ENCODE measurements around the gene TUBA4B.
A peak's percentile ranks its signal among the peaks of the same experiment; 100 is the strongest.

Gene TUBA4B

DNA sequence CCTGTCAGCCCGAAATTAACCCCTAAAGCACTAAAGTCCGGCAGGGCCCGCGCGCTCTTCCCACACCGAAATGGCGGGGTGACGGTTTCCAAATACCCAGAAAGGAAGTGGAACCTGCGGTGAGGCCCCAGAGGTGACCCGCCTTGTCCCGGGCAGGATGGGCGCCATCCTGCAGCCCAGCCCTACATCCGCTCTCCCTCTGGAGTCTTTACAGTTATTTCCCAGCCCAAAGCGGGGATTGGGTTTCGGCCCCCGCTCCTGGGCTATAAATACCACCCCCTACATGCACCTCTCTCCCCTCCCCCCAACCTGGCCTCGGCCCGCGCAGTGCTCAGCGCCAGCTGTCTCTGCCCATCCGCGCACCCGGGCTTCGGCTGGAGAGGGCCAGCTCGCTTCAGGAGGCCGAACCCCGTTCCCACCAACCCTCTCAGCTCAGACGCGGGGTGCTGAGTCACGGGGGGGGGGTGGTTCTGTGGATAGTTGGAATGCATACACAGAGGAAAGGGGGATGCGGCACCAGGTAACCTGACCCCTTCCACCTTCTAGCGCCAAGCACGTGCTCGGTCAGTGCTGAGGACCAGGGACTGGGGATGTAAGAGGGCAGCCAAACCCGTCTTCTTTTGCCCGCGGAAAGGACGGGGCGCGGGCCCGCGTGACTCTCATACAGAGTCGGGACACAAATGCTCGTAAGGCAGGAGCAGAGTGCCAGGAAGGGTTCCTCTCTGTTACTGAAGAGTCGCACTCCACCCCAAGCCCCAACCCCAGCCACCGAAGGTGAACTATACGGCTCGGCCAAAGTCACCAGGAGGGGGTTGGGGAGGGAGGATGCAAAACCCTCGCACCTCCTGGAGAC is at the start of gene TUBA4B:
TUBA4B (plus strand) TSS at position 344 of the 853 bp plus-strand sequence; CDS start at position 509, 165 bp downstream.
- DNase-seq (ENCODE audit: insufficient read length, low spot score), result no peak

DNA sequence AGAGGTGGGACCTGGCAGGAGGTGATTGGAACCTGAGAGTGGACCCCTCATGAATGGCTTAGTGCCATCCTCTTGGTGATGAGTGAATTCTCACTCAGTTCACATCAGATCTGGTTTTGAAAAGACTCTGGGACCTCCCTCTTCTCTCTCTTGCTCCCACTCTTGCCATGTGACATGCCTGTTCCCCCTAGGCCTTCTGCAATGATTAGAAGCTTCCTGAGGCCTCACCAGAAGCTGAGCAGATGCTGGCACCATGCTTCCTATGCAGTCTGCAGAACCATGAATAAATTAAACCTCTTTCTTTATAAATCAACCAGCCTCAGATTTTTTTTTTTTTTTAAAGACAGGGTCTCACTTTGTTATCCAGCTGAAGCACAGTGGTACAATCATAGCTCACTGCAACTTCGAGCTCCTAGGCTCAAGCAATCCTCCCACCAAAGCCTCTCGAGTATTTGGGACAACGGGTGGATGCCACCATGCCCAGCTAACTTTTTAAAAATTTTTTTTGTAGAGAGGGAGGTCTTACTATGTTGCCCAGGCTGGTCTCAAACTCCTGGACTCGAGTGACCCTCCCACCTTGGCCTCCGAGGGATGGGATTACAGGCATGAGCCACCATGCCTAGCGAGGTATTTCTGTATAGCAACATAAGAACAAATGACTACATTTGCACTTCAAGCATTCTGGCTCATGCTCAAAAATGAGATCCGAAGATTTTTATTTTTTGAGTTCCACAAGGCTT is 48.4 kb upstream of the TUBA4B start:
- no peak for FAIRE-seq
- DNase-seq (ENCODE audit: insufficient read length, low spot score), result no peak

More for the DNA sequence above, at the start of gene TUBA4B:
- no peak for FAIRE-seq

DNA sequence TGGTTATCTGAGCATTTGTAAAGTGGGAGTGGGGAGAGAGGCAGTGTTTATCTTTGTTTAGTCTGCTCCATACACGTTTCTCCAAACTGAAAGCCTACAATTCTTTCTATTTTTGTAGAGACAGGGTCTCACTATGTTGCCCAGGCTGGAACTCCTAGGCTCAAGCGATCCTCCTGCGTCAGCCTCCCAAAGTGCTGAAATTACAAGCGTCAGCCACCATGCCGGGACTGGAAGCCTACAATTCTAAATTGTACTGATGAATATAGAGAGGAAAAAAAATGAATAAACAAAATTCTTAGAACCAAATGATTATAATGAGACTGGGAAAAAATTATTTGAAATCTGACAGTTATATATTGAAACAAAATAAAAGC is 47.9 kb upstream of the TUBA4B start:
- FAIRE-seq (no peak), DNase-seq (ENCODE audit: insufficient read length, low spot score) (no peak)

DNA sequence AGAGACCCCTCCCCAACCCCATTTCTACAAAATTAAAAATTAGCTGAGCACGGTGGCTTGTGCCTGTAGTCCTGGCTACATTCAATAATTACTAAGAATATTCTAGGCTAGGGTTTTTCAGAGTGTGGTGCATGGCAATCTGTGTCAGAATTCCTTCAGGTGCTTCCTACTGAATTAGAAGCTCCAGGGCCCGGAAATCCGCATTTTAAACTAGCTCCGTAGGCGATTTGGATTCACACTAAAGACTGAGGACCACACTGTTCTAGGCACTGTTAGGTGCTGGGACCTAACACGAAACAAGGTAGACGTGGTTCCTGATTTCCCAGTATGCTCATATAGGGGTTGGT is 47.1 kb upstream of the TUBA4B start:
- FAIRE-seq, result no peak

DNA sequence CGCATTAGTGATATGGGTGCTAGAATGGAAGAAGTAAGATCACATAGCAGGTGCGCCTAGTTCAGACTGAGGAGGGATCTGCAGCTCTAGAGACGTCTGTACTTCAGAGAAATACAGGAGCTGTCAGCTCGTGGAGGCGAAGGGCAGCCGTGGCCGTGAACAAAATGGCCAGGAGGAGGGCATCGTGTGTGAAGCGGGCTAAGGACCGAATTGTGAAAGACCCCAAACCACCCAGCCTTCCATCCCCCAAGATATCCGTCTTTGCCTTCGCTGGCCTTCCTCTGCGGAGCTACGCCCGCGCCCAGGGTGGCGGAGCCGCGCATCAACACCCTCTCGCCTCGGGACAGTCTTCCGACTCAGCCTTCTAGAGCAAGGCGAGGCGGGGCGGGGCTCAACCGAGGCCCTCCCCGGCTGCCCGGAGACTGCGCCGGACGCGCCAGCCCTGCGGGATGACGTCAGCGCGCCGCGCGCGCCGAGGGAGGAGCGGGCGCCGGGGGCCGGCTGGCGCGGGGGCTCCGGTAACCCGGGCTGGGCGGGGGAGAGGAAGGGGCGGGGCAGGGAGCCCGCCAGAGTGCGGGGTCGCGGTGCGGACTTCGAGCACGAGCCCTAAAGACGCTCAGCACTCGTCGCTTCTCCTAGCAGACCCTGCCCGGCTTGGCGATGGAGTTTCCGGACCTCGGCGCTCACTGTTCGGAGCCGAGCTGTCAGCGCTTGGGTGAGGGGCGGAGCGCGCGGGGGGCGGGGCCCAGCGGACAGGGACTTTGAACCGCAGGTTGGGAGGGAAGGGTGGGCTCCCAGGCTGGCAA is 46.5 kb upstream of the TUBA4B start, which contains the start of gene ZFAND2B:
ZFAND2B (plus strand) TSS at position 455 of the 806 bp plus-strand sequence; CDS start at position 661, 206 bp downstream.
- FAIRE-seq (peak; percentile 69), DNase-seq (ENCODE audit: insufficient read length, low spot score) (peak; percentile 96)

More for the DNA sequence above, 47.1 kb upstream of the TUBA4B start:
- no peak for DNase-seq (ENCODE audit: insufficient read length, low spot score)

DNA sequence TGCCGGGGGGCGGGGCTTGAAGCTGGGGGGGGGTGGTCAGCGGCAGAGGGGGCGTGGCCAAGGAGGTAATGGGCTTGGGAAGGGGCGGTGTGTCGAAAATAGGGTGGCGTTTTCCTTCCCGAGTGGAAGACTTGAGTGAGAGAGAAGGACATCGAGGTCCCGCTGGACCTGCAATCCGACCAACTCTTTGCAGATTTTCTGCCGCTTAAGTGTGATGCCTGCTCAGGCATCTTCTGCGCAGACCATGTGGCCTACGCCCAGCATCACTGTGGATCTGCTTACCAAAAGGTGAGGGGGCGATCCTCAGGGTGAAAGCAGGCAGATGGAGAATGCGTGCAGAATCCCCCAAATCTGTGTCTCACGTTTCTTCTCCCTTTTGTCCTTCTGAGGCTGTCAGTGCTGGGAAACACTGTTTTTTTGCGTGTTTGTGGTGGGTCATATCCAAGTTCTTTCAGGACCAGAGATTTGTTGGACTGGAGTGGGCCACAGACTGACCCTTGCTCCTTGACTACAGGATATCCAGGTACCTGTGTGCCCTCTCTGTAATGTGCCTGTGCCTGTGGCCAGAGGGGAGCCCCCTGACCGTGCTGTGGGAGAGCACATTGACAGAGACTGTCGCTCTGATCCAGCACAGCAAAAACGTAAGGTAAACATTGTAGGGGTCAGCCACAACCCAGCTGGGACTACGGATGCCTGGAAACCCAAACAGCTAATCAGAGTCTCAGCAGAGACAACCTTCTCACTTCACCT is 45.7 kb upstream of the TUBA4B start:
- FAIRE-seq, result no peak
- no peak for DNase-seq (ENCODE audit: insufficient read length, low spot score)

DNA sequence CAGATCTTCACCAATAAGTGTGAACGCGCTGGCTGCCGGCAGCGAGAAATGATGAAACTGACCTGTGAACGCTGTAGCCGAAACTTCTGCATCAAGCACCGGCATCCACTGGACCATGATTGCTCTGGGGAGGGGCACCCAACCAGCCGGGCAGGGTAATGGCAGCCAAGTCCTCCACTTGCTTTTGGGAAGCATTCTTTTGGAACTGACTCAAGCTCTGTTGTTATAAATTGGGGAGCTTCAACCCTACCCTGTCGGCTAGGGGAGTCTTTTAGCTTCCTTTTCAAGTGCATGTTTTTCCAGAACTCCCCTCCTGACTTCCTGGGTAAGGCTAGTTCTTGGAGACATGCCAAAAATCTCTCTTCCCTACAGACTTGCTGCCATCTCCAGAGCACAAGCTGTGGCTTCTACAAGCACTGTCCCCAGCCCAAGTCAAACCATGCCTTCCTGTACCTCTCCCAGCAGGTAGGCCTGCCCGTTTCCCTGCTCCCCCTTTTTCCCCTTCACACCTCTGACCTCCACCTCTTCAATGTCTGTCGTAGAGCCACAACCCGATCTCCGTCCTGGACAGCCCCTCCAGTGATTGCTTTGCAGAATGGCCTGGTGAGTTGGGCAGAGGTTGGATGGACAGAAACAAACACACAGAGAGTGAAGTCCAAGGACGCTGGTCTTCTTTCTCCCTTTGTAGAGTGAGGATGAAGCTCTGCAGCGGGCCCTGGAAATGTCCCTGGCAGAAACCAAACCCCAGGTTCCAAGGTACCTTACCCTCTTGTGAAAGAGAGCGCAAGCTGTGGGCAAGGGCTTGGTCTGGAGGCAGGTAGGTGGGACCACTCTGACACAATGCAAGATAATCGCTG is 44.9 kb upstream of the TUBA4B start:
- DNase-seq (ENCODE audit: insufficient read length, low spot score), result no peak
- FAIRE-seq, result no peak

DNA sequence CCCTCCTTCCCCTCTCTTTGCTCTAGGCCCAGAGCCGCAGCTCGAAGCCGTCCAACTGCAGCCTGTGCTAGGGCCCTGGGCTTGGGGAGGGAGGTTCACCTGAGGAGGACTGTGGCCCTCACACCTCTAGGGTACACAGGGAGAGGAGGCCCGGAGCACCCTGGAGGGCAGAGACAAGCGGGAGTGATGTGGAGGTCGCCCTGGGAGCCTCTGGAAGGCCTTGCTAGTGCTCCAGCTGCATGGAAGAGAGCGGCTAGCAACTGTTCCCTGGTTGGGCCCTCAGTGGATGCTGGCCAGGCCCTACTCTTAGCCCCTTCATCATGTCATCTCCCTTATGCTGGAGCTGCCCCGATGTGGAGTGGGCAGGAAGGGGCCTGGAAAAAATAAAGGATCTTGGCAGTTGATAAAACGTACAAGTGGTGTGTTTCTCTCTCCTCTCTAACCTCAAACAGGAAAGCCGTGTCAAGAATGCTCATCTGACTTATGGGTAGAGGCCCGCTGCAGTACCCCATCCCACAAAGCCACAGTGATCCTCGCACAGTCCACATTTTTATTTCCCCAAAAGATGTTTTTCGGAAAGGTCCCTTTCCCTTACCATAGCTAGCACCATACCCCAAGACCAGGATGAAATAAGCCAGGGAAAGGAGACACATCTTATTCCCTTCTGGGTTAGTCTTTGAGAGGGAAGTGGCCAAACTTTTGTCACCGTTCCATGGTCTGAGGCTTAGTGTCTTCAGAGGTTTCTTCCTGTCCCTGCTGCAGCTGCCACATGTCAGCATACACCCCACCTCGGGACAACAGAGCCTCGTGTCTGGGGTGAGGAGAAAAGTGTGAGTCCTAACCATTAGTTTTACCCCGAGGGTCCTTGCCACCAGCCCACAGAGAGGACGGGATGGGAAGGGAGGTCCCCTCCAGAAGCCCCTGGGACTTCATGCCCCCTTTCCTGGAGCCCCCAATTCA is 43.5 kb upstream of the TUBA4B start:
- FAIRE-seq (no peak), DNase-seq (ENCODE audit: insufficient read length, low spot score) (no peak)

DNA sequence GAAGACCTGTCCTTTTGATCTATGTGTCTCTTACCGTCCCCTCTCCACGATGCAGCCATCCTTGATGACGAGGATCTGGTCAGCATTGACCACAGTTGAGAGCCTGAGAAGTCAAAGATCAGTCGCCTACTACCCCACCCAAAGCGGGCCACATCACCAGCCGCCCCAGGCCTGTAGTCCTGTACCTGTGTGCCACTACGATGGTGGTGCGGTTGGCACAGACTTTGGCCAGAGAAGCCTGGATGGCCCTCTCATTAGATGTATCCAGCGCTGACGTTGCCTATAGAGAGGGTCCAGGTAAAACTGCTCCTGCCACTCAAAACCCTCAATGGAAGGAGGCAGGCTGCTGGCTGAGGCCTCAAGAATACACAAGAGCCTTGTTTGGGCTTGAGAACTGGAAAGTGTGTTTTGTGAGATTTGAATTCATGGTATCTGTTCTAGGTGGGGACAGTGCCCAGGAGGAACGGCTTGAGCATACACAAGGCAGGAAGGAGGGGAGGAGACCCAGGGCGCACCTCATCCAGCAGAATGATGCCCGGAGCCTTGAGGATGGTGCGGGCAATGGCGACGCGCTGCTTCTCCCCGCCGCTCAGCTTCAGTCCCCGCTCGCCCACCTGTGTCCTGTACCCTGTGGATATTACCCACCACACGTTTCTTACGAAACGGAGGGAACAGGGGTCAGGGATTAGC is 42.7 kb upstream of the TUBA4B start:
- FAIRE-seq (no peak), DNase-seq (ENCODE audit: insufficient read length, low spot score) (no peak)

DNA sequence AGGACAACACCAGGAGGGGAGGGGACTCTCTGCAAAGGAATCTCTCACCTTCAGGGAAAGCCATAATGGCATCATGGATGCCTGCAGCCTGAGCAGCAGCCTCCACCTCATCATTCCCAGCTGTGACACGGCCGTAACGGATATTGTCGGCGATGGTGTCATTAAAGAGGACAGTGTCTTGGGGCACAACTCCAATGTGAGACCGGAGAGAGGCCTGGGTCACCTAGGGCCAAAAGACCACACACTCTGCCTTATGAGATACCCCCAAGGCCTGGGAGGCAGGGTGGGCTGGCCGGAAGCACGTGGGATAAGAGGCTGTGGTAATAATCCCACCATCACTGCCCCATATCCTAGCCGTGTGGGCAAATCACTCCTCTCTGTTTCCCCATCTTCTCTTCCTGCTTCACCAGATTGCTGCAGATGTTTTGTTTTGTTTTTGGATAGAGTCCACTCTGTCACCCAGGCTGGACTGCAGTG is 42.1 kb upstream of the TUBA4B start:
- no peak for FAIRE-seq
- DNase-seq (ENCODE audit: insufficient read length, low spot score), result no peak

DNA sequence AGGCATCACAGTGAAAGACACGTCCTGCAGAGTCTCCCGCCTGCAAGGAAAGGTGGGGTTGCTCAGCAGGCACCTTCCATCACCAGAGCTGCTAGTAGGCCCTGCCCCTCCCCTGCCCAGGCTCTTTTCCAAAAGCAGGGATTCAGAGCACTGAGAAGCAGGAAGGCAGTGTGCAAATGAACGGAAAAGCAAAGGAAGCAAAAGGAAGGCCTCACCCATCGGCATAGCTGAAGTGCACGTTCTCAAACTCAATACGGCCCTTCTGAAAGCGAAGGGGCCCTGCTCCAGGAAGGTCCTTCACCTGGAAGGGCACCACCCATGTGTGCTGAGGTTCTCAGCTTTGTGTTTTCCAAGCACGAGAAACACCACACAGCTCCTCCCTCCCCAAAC is 40.0 kb upstream of the TUBA4B start:
- DNase-seq (ENCODE audit: insufficient read length, low spot score), result no peak
- no peak for FAIRE-seq

DNA sequence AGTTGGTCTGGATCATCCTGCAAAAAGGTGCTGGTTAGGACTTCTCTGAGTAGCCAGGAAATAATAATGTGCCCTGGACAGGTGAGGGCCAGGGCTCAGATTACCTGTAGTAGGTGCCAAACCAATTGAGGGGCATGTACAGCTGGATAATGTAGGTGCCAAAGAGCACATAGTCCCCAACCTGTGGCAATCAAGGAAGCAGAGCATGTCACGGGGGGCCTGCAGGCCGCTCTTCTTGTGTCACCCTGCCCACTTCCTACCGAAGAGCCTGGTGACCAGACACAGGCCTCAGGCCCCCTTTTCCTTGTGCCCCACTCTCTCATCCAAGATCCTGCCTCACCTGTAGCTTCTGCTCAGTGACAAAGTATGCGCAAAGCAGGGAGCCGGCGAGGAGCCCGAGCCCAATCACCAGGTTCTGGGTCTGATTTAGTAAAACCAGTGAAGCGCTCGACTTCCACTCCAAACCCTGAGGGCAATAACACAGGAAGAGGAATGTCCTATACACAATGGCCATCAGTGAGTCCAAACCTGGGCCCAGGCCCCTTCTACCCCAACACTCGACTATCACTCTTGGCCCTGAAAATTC is 39.5 kb upstream of the TUBA4B start:
- FAIRE-seq (no peak), DNase-seq (ENCODE audit: insufficient read length, low spot score) (no peak)

DNA sequence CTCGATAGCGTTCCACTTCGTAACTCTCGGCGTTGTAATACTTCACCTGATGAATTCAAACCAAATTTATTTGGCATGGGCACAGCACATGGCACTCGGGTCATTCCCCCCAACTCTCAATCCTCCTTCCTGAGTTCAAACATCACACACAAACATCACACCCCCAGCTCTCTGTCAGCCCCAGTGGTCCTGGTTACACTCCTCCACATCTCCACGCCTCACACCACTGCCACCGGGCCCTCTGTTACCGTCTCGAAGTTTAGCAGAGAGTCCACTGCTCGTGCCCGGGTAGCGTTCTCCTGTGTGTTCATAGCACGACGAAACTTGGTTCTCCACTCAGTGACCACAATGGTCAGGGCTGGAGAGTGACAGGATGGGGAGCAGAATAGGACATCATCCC is 38.9 kb upstream of the TUBA4B start:
- DNase-seq (ENCODE audit: insufficient read length, low spot score) (no peak), FAIRE-seq (no peak)

DNA sequence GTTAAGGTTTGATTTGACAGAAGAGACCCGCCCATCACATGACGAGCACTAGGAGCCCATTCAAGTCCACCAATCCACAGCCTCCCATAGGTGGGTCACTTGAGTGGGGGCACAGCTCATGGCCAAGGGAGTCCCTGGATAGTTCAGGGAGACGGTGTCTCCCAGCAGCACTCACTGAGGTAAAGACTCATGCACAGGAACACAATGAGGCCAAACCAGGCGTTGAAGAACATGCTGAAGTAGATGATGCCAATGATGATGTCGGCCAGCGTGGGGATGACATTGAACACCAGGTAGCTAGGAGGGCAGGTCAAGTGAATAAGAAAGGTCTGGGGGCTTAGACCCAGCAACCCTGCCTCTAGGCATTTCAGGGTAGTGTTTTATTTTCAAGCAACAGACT is 38.3 kb upstream of the TUBA4B start:
- no peak for FAIRE-seq
- DNase-seq (ENCODE audit: insufficient read length, low spot score), result no peak

DNA sequence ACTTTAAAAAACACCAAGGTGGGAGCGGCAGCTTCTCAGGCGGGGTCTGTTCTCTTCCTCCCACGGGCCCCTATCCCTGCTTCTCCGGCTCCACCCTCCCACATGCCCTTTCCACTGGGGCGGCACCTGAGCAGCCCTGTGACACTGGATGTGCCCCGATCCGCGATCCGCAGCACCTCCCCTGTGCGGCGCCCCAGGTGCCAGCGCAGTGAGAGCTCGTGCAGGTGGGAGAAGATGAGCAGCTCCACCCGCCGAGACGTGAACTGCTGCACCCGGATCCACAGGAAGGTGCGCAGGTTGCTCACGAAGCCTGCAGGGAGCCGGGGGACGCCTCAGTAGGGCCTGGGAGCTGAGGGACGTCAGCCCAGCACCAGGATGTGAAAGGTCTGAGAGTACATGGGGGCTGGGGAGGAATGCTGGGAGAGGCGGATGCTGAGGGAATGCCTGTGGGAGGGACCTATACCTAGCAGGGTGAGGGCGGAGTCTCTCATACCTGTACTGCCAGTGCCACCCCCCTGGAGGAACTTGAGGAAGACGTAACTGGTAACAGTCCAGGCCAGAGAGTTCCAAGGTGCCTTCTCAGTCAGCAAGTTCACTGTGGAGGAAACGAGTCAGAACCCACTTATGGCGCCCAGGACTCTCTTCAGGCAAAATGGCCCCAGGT is 37.0 kb upstream of the TUBA4B start:
- FAIRE-seq, result no peak

DNA sequence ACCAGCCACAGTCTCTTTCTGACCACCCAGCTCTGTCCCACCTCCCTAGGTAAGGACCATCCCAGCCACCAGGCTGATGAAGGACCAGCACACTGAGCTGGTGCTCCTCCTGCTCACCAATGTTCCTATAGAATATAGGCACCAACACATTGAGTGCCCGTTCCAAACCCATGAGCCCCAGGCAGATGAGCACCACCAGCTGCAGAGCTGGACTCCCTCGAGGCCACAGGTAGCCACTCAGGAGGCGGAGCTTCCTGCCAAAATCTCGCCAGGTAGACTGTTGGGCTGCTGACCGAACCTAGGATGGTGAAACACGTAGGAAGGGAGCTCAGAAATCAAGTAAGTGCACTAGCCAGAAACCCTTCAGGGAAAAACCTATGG is 36.5 kb upstream of the TUBA4B start:
- FAIRE-seq, result no peak
- DNase-seq (ENCODE audit: insufficient read length, low spot score), result no peak

More for the DNA sequence above, 37.0 kb upstream of the TUBA4B start:
- no peak for DNase-seq (ENCODE audit: insufficient read length, low spot score)

DNA sequence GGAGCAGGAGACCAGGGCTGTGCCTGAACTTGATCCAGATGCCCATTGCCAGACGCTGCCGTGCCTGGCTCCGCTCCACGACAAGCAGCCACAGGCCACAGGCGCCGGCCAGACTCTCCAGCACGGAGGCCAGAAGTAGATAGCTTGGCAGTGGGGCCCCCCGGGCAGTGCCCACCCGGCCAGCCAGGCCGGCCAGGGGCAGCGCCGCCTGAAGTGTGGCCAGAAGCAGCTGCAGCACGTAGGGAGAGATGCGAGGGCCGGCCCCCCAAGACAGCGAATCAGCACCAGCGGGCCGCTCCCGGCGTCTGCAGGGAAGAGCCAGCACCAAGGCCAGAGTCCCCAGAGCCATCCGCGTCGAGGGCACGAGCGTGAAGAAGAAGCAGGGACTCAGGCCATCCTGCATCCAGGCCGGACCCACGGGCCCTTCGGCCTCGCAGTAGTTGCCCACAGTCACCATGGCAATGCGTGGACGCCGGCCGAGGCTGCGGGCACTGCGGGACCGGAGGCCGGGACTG is 34.8 kb upstream of the TUBA4B start:
- DNase-seq (ENCODE audit: insufficient read length, low spot score), result peak; percentile 42
- no peak for FAIRE-seq
